ENCODE measurements around the gene ARHGEF40. TPM values are rescaled to one million over a fixed set of nuclear protein-coding genes. Genes with fewer than 3 reads are reported as not detected.

Gene ARHGEF40
- total and polyA plus RNA-seq, 10 of the 15 experiments (the other 5 are each of a cell fraction or from before 2014, with no cell fraction given), result 0.03 to 0.31 (median 0.08) TPM; not detected in 2

DNA sequence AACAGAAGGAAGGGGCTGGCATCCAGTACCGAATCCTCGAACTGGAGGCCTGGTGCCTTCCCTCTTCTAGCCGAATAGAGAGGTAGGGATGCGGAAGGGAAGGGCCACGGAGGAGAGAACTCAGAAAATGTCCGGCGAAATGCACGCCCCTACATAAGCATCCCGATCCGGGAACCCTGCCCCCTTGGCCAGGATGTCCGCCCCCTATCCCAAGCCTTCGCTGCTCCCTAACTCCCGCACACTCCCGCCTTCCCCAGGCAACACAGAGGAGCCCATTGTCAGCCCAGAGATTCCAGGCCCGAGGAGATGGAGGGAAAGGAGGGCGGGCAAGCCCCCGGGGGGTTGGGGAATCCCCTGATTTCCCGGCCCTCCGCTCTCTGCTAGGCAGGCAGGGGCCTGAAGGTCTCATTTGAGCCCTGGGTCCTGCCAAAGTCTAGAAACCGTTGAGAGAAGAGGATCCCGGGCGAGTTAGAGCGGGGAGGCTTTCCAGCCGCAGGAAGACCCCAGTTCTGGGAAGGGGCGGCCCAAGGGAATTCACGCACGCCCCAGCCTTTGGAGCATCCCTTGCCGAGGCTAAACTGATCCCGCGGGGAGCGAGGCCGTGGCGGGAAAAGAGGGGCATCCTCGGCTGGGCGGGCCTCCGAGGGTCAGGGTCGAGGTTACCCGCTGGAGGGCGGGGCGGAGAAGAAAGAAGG lies 569 bp upstream of the ARHGEF40 start:
- Histone ChIP-seq H3K27ac (ENCODE audit: control insufficient read depth, insufficient read depth) (no peak overlapping the region), H2AFZ (ENCODE audit: control insufficient read depth, low read depth, low read length) (no peak overlapping the region), H3K36me3 (ENCODE audit: control insufficient read depth in 2 of 2, insufficient read depth in 2 of 2, low read length in 1 of 2) (no peaks in the 10 kb centered on the region), H3K4me1 (ENCODE audit: control insufficient read depth, insufficient read depth, low read length) (peaks cover 29% of the 10 kb centered on the region), H3K4me3 (no peak overlapping the region), H3K79me2 (ENCODE audit: control insufficient read depth, insufficient read depth, low read length) (no peaks in the 10 kb centered on the region), H3K4me2 (ENCODE audit: control insufficient read depth, insufficient read depth) (peak overlapping the region; percentile 67), H3K9me3 (replicated peaks; ENCODE audit: control insufficient read depth, insufficient read depth, low read length) (no peaks in the 10 kb centered on the region), H3K27me3 (replicated peaks in 1 of 2; ENCODE audit: control insufficient read depth in 2 of 2, insufficient read depth in 2 of 2, low read length in 1 of 2) (peaks cover 9 to 20% of the 10 kb centered on the region in 2 experiments), H3K9ac (ENCODE audit: control insufficient read depth, insufficient read depth, low read length) (peak overlapping the region; percentile 6; the same call in 1 of the 2 replicates), H4K20me1 (ENCODE audit: control insufficient read depth, insufficient read depth) (no peaks in the 10 kb centered on the region)
- BruUV-seq (replicated peaks), result no TSS peak
- SMC1A ChIA-PET (ENCODE audit: uncharacterized antibody, unreplicated experiment), result interaction anchor here (0.6 to 3.2 kb wide), 9 partner anchors 8 to 419 kb away, joined by 3 to 30 read pairs (median 5); no protein-coding TSS in a partner anchor
- CTCF ChIA-PET, result interaction anchor here (0.7 to 6.3 kb wide), 10 partner anchors 15 to 246 kb away, joined by 3 to 151 read pairs (median 25); partner anchors contain the start of gene TMEM253
- RAD21 ChIA-PET (ENCODE audit: unreplicated experiment), result interaction anchor here (2.1 to 4.8 kb wide), 5 partner anchors 23 to 55 kb away, joined by 13 to 55 read pairs (median 26); no protein-coding TSS in a partner anchor
- no peak for FAIRE-seq
- in situ Hi-C loops (cut with MboI), result no loop called here
- WGBS (ENCODE audit: insufficient coverage, insufficient replicate concordance, low lambda C conversion rate, missing lambda C conversion rate), result 6% methylated on average over 39 of the region's 40 CpGs
- POLR2A ChIA-PET, result interaction anchor here (2.6 kb wide), 1 partner anchor 35 kb away, joined by 21 read pairs; no protein-coding TSS in a partner anchor
- intact Hi-C loops (cut with micrococcal nuclease; ENCODE audit: unreplicated experiment), result no loop called here
- no peak for ATAC-seq
- TF ChIP-seq IKZF1 (conservative IDR thresholded peaks at IDR 0.05), result 0 out of 2 replicates have a peak, but pooled peaks have one; percentile 10
- no peak for TF ChIP-seq RCOR1 (conservative IDR thresholded peaks at IDR 0.05; ENCODE audit: low read depth, low read length)
- DNase-seq (ENCODE audit: low read depth, low spot score), result no peak

DNA sequence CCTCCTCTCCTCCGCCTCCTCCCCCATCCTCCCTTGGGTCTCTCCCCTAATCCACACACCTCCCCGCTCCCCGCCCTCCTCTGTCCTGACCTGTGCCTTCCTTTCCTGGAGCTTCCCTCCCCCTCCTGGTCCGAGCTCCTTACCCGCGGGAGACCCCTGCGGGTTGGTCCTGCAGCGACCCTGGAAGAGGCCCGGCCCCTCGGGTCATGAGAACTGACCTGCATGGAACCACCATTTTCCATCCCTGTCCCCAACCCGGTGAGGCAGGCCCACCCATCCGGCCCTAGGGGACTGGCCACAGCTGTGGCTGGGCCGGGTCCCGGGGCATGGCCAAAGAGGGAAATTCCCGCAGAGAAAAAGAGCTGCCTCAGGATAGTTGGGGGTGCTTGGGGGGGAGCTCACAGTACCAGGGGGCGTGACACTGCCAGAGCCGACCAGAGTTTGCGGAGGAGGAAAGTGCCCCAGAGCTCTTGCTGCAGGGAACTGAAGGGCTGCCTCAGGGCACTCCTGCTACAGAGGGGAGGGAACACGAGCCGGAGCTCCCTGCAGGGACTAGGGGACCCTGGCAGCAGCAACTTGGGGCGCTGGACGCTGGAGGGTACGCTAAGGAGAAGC lies 613 bp downstream of the ARHGEF40 start:
- ATAC-seq (peak; percentile 50), FAIRE-seq (no peak), DNase-seq (ENCODE audit: low read depth, low spot score) (no peak)
- H3K9me3 ChIP-seq (replicated peaks; ENCODE audit: control insufficient read depth, insufficient read depth, low read length), result no peaks in the 10 kb centered on the region
- no peaks in the 10 kb centered on the region for H3K79me2 ChIP-seq (ENCODE audit: control insufficient read depth, insufficient read depth, low read length)
- BruUV-seq (replicated peaks), result no TSS peak
- no peak overlapping the region for H3K27ac ChIP-seq (ENCODE audit: control insufficient read depth, insufficient read depth)
- H3K4me1 ChIP-seq (ENCODE audit: control insufficient read depth, insufficient read depth, low read length), result peaks cover 29% of the 10 kb centered on the region
- H3K9ac ChIP-seq (ENCODE audit: control insufficient read depth, insufficient read depth, low read length), result peak overlapping the region; percentile 35
- peaks cover 9 to 20% of the 10 kb centered on the region in 2 experiments for H3K27me3 ChIP-seq (replicated peaks in 1 of 2; ENCODE audit: control insufficient read depth in 2 of 2, insufficient read depth in 2 of 2, low read length in 1 of 2)
- no peak overlapping the region for H2AFZ ChIP-seq (ENCODE audit: control insufficient read depth, low read depth, low read length)
- CTCF ChIA-PET, result interaction anchor here (0.7 to 5.6 kb wide), 11 partner anchors 9 to 244 kb away, joined by 3 to 100 read pairs (median 9); partner anchors contain the start of gene TMEM253
- RAD21 ChIA-PET (ENCODE audit: unreplicated experiment), result interaction anchor here (0.9 to 3.0 kb wide), 9 partner anchors 19 to 452 kb away, joined by 3 to 42 read pairs (median 13); no protein-coding TSS in a partner anchor
- WGBS (ENCODE audit: insufficient coverage, insufficient replicate concordance, low lambda C conversion rate, missing lambda C conversion rate), result under 1% methylated on average over 20 of the region's 23 CpGs
- TF ChIP-seq SUZ12 (IDR thresholded peaks at IDR 0.05; ENCODE audit: unreplicated experiment), result peak; percentile 93
- TF ChIP-seq LARP7 (IDR thresholded peaks at IDR 0.05), result peak; percentile 46; the same call in 1 of the 2 replicates
- TF ChIP-seq CREM (IDR thresholded peaks at IDR 0.05; ENCODE audit: low read depth), result no peak
- TF ChIP-seq FOXK2 (IDR thresholded peaks at IDR 0.05), result no peak
- SMC1A ChIA-PET (ENCODE audit: uncharacterized antibody, unreplicated experiment), result interaction anchor here (0.6 to 3.1 kb wide), 9 partner anchors 9 to 428 kb away, joined by 3 to 30 read pairs (median 5); no protein-coding TSS in a partner anchor
- H3K4me3 ChIP-seq, result peak overlapping the region; percentile 67
- in situ Hi-C loops (cut with MboI) (no loop called here), intact Hi-C loops (cut with micrococcal nuclease; ENCODE audit: unreplicated experiment) (loop anchor here (1.0 kb wide), 1 partner anchor 34 kb away; no protein-coding TSS in a partner anchor)
- peak overlapping the region; percentile 67 for H3K4me2 ChIP-seq (ENCODE audit: control insufficient read depth, insufficient read depth)
- no peaks in the 10 kb centered on the region for H3K36me3 ChIP-seq (ENCODE audit: control insufficient read depth in 2 of 2, insufficient read depth in 2 of 2, low read length in 1 of 2)
- POLR2A ChIA-PET, result interaction anchor here (0.6 to 2.6 kb wide), 4 partner anchors 34 to 376 kb away, joined by 3 to 21 read pairs (median 5); no protein-coding TSS in a partner anchor
- H4K20me1 ChIP-seq (ENCODE audit: control insufficient read depth, insufficient read depth), result no peaks in the 10 kb centered on the region

Data from GM12878 (cell line).